Central memory CD8-positive, alpha-beta T cell (primary cell): ENCODE results near the gene CYTH1.

Source experiments
- ATAC-seq: fragments of 150-1000 bp; cut with Tn5 transposase; replicated peaks from 2 replicates; pipeline ENCODE4 v1.10.0; 2022; ENCODE audit warnings: mild to moderate bottlenecking, moderate FRiP score, moderate number of reproducible peaks; ENCODE audit not compliant: poor library complexity, severe bottlenecking; ENCODE audit errors: extremely low read depth
- DNase-seq, 2 donors: peaks; one replicate each; pipeline ENCODE4 v3.0.0; 2021; ENCODE audit warnings: low spot score in 2 of 2
- H3K27ac Mint-ChIP-seq: one replicate; pipeline ENCODE4 v1.8.0; 2022; ENCODE audit warnings: low read depth, mild to moderate bottlenecking, moderate library complexity, mixed read lengths
- H3K27me3 Mint-ChIP-seq: one replicate; pipeline ENCODE4 v1.8.0; 2022; ENCODE audit warnings: mixed read lengths
- H3K36me3 Mint-ChIP-seq: one replicate; pipeline ENCODE4 v1.8.0; 2022; ENCODE audit warnings: mild to moderate bottlenecking, moderate library complexity, mixed read lengths; ENCODE audit not compliant: insufficient read depth
- H3K4me1 Mint-ChIP-seq: one replicate; pipeline ENCODE4 v1.8.0; 2022; ENCODE audit warnings: mixed read lengths
- H3K4me3 Mint-ChIP-seq: one replicate; pipeline ENCODE4 v1.8.0; 2022; ENCODE audit warnings: mild to moderate bottlenecking, moderate library complexity, mixed read lengths
- H3K9me3 Mint-ChIP-seq: one replicate; pipeline ENCODE4 v1.8.0; 2022; ENCODE audit warnings: mixed read lengths

Gene CYTH1

DNA sequence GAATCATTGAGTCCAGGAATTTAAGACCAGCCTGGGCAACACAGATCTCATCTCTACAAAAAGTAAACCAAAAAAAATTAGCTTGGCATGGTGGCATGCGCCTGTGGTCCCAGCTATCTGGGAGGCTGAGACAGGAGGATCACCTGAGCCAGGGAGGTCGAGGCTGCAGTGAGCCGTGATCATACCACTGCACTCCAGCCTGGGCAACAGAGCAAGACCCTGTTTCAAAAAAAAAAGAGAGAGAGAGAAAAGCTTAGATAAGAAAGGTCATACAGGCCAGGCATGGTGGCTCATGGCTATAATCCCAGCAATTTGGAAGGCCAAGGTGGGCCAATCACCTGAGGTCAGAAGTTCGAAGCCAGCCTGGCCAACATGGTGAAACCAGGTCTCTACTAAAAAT lies 141.4 kb downstream of the CYTH1 start:
- Mint-ChIP-seq H3K27ac (no peak overlapping the region), H3K27me3 (peaks cover 5% of the 10 kb centered on the region), H3K36me3 (peaks cover 5% of the 10 kb centered on the region), H3K4me3 (no peak overlapping the region), H3K4me1 (peaks cover 4% of the 10 kb centered on the region), H3K9me3 (no peaks in the 10 kb centered on the region)
- DNase-seq, result no peak
- ATAC-seq, result no peak

DNA sequence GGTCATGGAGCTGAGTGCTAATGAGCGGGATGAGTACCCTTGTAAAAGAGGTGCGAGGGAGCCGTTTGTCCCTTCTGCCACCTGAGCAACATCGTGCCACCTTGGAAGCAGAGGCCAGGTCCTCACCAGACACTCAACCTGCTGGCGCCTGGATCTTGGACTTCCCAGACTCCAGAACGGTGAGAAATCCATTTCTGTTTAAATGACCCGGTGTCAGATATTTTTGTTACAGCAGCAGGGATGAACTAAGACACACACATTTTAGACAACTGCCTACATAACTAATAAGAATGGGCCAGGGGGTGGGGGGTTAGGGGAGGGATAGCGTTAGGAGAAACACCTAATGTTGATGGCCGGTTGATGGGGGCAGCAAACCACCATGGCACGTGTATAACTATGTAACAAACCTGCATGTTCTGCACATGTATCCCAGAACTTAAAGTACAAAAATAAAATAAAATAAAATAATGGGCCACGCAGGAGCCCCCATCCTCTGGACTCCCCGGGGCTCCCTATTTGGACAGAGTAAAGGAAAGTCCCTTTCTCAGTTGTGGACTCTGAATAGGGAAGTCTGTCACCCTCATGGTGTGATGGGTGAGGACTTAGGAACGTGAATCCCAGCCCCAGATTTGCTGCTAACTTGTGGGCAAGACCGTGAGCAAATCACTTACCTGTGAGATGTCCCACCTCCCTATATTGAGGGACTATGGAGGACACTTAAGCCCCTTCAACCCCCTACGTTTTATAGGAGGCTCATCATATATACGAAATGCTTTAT lies 144.2 kb downstream of the CYTH1 start:
- no peak overlapping the region for H3K4me3 Mint-ChIP-seq
- no peak for ATAC-seq
- no peak for DNase-seq
- H3K9me3 Mint-ChIP-seq, result no peaks in the 10 kb centered on the region
- H3K36me3 Mint-ChIP-seq, result peaks cover 9% of the 10 kb centered on the region
- H3K27me3 Mint-ChIP-seq, result no peaks in the 10 kb centered on the region
- H3K4me1 Mint-ChIP-seq, result no peaks in the 10 kb centered on the region
- no peak overlapping the region for H3K27ac Mint-ChIP-seq

DNA sequence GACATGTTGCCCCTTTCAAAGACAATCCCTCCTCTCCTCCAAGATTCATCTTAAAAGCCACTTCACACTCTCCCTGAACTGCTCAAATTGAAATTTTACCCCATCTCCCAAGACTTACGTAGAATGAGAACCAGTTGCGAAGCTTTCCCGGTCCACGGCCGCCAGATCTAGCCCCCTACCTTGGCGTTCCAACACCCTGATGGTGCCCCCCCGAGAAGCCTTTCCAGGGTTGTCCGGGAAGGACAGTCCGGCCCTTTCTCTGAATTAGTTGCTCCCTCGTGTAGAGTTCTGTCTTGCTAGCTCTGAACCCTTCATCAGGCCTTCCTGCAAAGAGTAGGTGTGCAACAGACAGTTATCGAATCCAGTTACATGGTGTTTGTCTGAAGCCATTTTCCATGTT lies 144.9 kb downstream of the CYTH1 start:
- no peak for ATAC-seq
- no peaks in the 10 kb centered on the region for H3K9me3 Mint-ChIP-seq
- no peaks in the 10 kb centered on the region for H3K4me1 Mint-ChIP-seq
- H3K4me3 Mint-ChIP-seq, result no peak overlapping the region
- DNase-seq, result no peak
- H3K27me3 Mint-ChIP-seq, result no peaks in the 10 kb centered on the region
- H3K36me3 Mint-ChIP-seq, result peaks cover 11% of the 10 kb centered on the region
- no peak overlapping the region for H3K27ac Mint-ChIP-seq

GRCh38 chr17:78634154-78634553 lies 147.9 kb downstream of the CYTH1 start:
- no peak overlapping the region for H3K27ac Mint-ChIP-seq
- peaks cover 13% of the 10 kb centered on the region for H3K36me3 Mint-ChIP-seq
- H3K4me1 Mint-ChIP-seq, result peaks cover 26% of the 10 kb centered on the region
- H3K4me3 Mint-ChIP-seq, result no peak overlapping the region
- H3K9me3 Mint-ChIP-seq, result no peaks in the 10 kb centered on the region
- ATAC-seq, result no peak
- DNase-seq, result no peak
- no peaks in the 10 kb centered on the region for H3K27me3 Mint-ChIP-seq

DNA sequence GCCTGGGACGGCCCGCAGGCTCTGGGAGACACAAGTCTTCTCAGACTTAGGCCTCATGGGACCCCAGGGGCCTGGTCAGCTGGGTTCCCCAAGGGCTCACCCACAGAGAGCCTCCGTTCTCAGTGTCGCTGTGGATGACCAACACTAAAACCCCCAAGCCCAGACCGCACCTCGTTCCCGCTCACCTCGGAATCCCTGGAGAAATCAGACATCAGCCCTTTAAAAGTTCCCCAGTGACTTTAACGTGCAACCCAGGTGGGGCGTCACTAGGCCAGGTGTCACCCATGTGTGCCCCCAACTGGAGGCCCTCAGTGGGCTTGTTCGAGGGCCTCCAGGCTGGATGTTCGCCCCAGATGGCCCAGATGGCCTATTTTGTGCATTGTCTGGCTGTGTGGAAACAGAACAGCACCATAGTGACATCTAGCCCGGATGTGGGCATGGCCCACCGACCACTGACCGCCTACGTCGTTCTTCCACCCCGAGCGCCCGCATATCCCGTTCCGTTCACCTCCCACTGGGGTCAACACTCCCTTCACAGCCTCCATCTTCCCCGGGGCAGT lies 152.6 kb downstream of the CYTH1 start:
- no peaks in the 10 kb centered on the region for H3K9me3 Mint-ChIP-seq
- no peak for DNase-seq
- no peak overlapping the region for H3K27ac Mint-ChIP-seq
- H3K36me3 Mint-ChIP-seq, result peaks cover 12% of the 10 kb centered on the region
- no peaks in the 10 kb centered on the region for H3K27me3 Mint-ChIP-seq
- H3K4me1 Mint-ChIP-seq, result peaks cover 26% of the 10 kb centered on the region
- H3K4me3 Mint-ChIP-seq, result peak overlapping the region; percentile 9
- no peak for ATAC-seq

DNA sequence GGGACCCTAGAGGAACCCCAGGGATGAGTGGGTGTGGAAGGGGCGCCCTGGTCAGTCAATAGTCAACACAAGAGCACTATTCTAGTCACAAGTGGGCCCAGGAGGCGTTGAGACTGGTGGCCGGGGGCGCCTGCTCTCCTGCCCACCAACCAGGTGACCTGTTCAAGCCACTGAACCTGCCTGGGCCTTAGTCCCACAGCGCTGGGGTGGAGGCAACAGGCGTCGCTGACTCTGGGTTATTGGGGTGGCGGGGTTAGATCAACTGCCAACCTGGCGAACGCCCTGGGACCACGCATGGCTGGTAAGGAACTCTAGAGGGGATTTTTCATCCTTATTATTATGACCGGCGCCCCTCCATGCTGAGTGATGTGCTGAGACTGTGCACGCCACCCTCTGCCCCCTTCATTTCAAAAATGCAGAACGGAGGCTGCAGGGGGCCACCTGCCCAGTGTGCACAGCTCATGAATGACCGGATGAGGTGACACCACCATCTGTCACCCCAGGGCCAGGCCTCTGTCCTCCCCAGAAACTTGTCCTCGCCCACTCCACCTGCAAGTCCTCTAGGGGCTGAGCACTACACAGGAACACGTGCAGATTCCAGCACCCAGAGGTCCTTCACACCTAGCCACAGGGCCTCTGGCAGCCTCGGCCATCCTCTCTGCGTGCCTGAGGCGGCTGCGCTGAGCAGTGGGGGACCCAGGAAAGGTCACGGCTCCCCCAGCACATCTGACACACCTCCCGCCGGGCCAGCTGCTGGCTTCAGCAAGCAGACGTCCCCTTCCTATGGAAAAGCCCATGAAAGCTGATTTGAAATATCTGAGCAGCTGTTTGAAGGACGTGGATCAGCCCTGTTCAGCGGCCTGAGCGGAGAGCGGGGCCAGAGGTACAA lies 153.3 kb downstream of the CYTH1 start:
- Mint-ChIP-seq H3K9me3 (no peaks in the 10 kb centered on the region), H3K4me1 (peaks cover 26% of the 10 kb centered on the region), H3K27me3 (no peaks in the 10 kb centered on the region), H3K4me3 (peak overlapping the region; percentile 9), H3K36me3 (peaks cover 15% of the 10 kb centered on the region), H3K27ac (peak overlapping the region; percentile 81)
- no peak for DNase-seq
- ATAC-seq, result no peak

DNA sequence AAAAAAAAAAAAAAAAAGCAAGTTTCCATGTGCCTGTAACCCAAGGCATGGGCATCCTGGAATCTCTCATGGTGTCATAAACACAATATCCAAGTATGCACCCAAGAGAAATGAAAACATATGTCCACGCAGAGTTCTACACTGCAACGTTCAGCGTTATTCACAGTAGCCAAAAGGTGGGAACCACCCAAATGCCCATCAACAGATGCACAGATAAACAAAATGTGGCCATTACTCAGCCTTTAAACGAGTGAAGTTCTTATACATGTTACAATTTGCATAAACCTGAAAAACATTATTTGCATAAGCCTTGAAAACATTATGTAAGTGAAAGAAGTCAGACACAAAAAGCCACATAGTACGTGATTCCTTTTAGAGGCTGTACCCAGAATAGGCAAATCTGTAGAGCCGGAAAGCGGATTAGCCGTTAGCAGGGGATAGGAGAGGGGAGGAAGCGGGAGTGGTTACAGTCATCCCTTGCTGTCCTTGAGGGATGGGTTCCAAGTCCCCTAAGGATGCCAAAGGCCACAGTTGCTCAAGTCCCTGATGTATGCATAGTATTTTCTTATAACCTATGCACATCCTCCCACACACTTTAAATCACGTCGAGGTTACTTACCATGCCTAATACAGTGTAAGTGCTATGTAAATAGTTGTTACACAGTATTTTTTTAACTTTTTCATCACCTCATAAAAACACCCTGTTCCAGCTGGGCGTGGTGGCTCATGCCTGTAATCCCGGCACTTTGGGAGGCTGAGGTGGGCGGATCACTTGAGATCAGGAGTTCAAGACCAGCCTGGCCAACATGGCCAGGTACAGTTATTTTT lies 157.5 kb downstream of the CYTH1 start:
- peaks cover 8% of the 10 kb centered on the region for H3K36me3 Mint-ChIP-seq
- peaks cover 1% of the 10 kb centered on the region for H3K4me1 Mint-ChIP-seq
- H3K4me3 Mint-ChIP-seq, result no peak overlapping the region
- no peaks in the 10 kb centered on the region for H3K27me3 Mint-ChIP-seq
- no peaks in the 10 kb centered on the region for H3K9me3 Mint-ChIP-seq
- H3K27ac Mint-ChIP-seq, result no peak overlapping the region
- DNase-seq (no peak), ATAC-seq (no peak)
